CD4-positive, alpha-beta T cell treated with Interleukin-6 at 100 ng/mL for 8 hours (primary cell): ENCODE results near the gene VGLL3.

Experiments used
- DNase-seq: peaks from one replicate; pipeline ENCODE4 v3.0.0-alpha.2; 2020; ENCODE audit warnings: mixed read lengths, low spot score

VGLL3 gene

DNA sequence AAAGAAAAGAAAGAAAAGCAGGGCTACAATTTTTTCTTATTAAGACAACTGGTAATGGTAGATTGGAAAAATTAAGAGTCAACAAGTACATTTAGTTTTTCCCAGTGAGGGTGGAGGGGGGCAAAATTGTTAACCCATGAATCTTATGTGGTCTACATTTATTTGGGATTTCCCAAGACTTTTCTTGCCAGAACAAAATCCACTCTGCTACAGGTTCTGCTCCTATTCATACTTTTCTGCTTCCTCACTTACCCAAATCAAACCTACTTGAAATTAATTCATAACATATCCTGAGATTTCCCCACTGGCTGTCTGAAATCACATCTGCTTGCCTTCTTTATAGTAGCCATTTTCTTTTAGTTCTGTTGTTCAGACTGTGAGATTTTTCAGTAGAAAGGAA, 41.1 kb downstream of the VGLL3 start:
- DNase-seq = no peak

- DNase-seq = no peak
Measured at GRCh38 chr3:86948822-86949221, 42.1 kb downstream of the VGLL3 start.

DNA sequence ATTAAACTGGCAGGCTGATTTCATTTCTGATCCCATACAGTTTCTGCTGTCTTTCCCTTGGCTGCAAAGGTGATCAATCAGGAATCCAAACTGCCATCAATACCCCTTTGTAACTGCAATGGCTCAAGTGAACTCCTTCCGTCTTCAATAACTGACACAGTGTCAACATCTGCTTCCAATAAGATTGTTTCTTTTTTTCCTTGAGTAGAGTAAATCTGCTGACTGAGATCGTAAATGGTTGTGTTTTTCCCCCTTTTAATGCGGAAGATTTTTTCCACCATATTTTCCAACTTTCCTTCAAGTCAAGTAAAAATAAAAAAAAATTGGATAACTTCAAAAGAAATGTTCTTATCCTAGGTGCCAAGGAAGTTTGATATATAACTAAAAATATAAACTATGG, 48.7 kb downstream of the VGLL3 start:
- no peak for DNase-seq

DNA sequence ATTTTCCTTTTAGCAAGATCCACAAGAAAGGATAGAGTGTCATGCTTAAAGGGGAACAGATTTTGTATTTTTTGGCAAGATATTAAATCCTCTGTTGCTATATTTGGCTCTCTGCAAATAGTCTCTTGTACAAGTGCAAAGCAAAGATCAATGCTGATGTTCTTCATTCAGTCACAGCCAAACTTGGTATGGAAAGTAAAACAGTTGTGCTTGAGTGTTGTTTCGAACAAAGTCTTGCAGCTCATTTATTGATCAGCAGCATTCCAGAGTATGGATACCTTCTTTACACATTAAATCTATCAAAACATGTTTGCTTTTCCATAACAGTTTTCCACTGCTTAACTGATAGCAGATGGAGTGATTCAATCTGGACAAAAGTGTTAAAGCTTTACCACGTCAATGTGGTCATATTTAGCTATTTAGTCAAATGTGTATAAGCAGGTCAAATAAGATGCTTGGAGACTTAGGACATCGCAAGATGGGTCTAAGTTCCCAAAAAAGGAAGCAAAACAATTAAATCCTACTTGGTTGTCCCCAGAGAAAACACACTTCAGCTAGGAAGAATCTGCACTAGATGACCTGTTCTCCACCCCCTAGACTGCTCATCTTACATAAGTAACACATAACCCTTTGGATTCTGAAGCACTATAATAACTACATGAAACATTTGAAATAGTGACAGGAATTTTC, 52.4 kb downstream of the VGLL3 start:
- DNase-seq = no peak

- no peak for DNase-seq
Measured at GRCh38 chr3:86937306-86937791, 53.6 kb downstream of the VGLL3 start.

GRCh38 chr3:86934851-86935250, 56.1 kb downstream of the VGLL3 start:
- no peak for DNase-seq

DNA sequence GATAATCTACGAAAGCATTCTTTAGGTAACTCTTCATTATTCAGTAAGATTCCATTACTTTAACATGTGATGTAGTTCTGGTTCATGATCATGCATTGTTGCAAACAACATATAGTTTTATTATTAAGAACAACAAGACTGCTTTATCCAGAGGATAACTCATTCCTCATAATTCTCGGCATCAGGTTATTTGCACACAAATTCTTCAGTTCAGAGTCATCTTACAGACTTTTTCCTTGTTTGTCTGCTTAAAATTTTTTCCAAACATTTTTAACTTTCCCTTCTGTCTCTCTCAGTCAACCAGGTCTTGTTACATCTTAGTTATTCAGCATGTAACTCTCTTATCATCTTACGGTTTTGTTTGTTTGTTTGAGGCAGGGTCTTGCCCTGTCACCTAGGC, 60.1 kb downstream of the VGLL3 start:
- no peak for DNase-seq

DNA sequence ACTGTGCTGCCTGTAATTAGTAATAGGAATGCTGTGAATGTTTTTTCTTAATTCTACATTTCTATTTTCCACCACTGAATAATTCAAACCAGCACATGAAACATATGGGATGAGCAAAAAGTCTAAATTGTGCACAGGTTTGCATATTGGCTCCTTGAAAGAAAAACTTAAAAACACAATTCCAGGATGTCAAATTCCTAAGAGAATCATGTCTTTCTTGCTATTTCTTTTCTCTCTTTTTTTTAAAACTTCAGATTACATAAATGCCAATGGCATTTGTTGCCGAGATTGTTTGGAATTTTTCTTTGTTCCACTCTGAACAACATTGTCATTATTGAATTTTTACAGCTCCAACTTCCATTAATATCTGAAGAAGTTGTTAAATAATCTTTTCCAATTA, 60.8 kb downstream of the VGLL3 start:
- DNase-seq = no peak

DNA sequence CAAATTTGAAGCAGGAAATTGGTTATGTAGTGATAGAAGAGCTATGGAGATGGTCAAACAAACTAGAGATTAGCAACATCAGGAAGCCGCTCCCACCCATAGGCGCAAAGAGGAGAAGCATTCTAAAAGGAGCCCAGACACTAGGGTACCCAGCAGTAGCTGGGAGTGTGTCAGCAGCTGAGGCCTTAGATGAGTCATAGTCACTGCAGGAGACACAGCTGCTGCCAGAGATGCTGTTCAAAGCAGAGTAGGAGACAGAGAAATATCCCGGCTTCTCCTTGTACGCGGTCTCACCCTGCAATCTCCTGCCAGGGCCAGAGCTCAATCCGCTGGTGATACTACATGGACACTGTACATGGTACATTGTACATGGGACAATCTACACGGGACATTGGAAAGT, 61.9 kb downstream of the VGLL3 start:
- DNase-seq = no peak

GRCh38 chr3:86923071-86923491, 67.9 kb downstream of the VGLL3 start:
- DNase-seq = no peak

DNA sequence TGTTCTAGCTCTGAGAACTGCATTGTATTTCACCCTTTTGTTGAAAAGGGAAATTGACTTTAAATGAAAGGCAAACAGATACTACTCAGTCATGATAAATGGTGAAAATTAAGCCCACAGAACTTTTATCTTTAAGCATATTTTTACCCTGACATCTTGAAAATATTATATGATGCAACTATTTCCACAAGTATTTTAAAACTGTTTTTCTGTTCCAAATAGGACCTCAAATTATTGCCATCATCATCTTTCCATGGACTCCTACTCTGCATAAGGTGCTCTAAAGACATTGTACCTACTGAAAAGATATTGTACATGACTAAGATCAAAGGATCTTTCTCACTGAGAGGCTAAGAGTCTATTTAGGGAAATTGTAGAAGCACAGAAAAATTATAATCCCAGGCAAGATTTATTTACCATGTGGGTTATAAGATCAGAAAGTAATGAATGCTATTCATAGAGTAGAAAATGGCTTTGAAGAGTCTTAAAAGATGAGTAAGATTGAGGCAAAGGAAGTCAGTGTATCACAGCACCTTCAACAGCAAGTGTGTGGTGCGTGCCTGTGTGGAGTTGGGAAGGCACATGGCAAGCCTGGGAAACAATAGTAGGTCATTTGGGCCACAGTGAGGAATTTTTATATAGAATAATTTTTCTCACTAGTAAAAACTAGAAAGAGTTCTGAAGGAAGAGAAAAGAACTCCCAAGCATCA, 68.8 kb downstream of the VGLL3 start:
- no peak for DNase-seq

- no peak for DNase-seq
Measured at GRCh38 chr3:86914670-86915069, 76.3 kb downstream of the VGLL3 start.

GRCh38 chr3:86913160-86913559, 77.8 kb downstream of the VGLL3 start:
- no peak for DNase-seq

- DNase-seq = no peak
Measured at GRCh38 chr3:86895202-86895601, 95.7 kb downstream of the VGLL3 start.

- no peak for DNase-seq
Measured at GRCh38 chr3:86890741-86891396, 100.1 kb downstream of the VGLL3 start.
